WTC11 (cell line): Measurements from ENCODE around the gene SRRM2. TPM values are rescaled to one million over a fixed set of nuclear protein-coding genes. Genes with fewer than 3 reads are reported as not detected.

ENCODE experiments used
- ATAC-seq: fragments of 200-7000 bp; cut with Tn5 transposase; 2 replicates; pipeline ENCODE4 v1.10.0; 2021; ENCODE audit warnings: mild to moderate bottlenecking, moderate library complexity
- CTCF ChIA-PET: fragments of 300-600 bp; sonication (Branson Sonifier 250); formaldehyde crosslinking; loops from one replicate; lab custom pipeline; 2021; ENCODE audit warnings: antibody characterized with exemption; lab: Charles Lee
- POLR2A ChIA-PET: fragments of 350-600 bp; sonication (Branson Sonifier 250); formaldehyde crosslinking; loops from one replicate; lab custom pipeline; 2021; ENCODE audit warnings: antibody characterized with exemption; lab: Charles Lee
- DNase-seq: peaks from one replicate; pipeline ENCODE4 v3.0.0; 2021; ENCODE audit warnings: low spot score
- H3K27ac Mint-ChIP-seq: 2 replicates; pipeline ENCODE4 v1.8.0; 2021; ENCODE audit warnings: mixed read lengths
- H3K27me3 Mint-ChIP-seq: 2 replicates; pipeline ENCODE4 v1.8.0; 2021; ENCODE audit warnings: low read depth, mild to moderate bottlenecking, moderate library complexity, mixed read lengths
- H3K36me3 Mint-ChIP-seq: 2 replicates; pipeline ENCODE4 v1.8.0; 2021; ENCODE audit warnings: mixed read lengths
- H3K4me1 Mint-ChIP-seq: 2 replicates; pipeline ENCODE4 v1.8.0; 2022; ENCODE audit warnings: mixed read lengths
- H3K4me3 Mint-ChIP-seq: 2 replicates; pipeline ENCODE4 v1.8.0; 2021; ENCODE audit warnings: mild to moderate bottlenecking, moderate library complexity, mixed read lengths
- H3K9me3 Mint-ChIP-seq: 2 replicates; pipeline ENCODE4 v1.8.0; 2021; ENCODE audit warnings: mixed read lengths
- ATF1 ChIP-seq: sonication (generic); formaldehyde crosslinking; IDR thresholded peaks from 2 replicates; pipeline ENCODE4 v1.8.1; 2023; ENCODE audit warnings: mild to moderate bottlenecking, moderate library complexity, missing genetic modification reagents
- CBFB ChIP-seq: sonication (generic); formaldehyde crosslinking; IDR thresholded peaks from 2 replicates; pipeline ENCODE4 v1.8.1; 2022; ENCODE audit warnings: mild to moderate bottlenecking, low read depth, missing genetic modification reagents
- CREM ChIP-seq: sonication (generic); formaldehyde crosslinking; IDR thresholded peaks from 2 replicates; pipeline ENCODE4 v1.8.1; 2022; ENCODE audit warnings: mild to moderate bottlenecking, missing genetic modification reagents, moderate library complexity
- FOXJ3 ChIP-seq: sonication (generic); formaldehyde crosslinking; IDR thresholded peaks from 2 replicates; pipeline ENCODE4 v1.9.0; 2021; ENCODE audit warnings: missing genetic modification reagents, mild to moderate bottlenecking, borderline replicate concordance
- GABPB1 ChIP-seq: sonication (generic); formaldehyde crosslinking; IDR thresholded peaks from 2 replicates; pipeline ENCODE4 v1.8.1; 2023; ENCODE audit warnings: mild to moderate bottlenecking, missing genetic modification reagents
- KAT7 ChIP-seq: sonication (generic); formaldehyde crosslinking; IDR thresholded peaks from 2 replicates; pipeline ENCODE4 v1.8.1; 2023; ENCODE audit warnings: missing genetic modification reagents, mild to moderate bottlenecking, borderline replicate concordance
- MAX ChIP-seq: sonication (generic); formaldehyde crosslinking; IDR thresholded peaks from 2 replicates; pipeline ENCODE4 v1.8.0; 2022; ENCODE audit warnings: mild to moderate bottlenecking, missing genetic modification reagents
- MLX ChIP-seq: sonication (generic); formaldehyde crosslinking; IDR thresholded peaks from 2 replicates; pipeline ENCODE4 v1.8.1; 2023; ENCODE audit warnings: mild to moderate bottlenecking, missing genetic modification reagents, moderate library complexity
- ZNF121 ChIP-seq: sonication (generic); formaldehyde crosslinking; IDR thresholded peaks from 2 replicates; pipeline ENCODE4 v1.8.0; 2023; ENCODE audit warnings: missing genetic modification reagents
- ZNF232 ChIP-seq: sonication (generic); formaldehyde crosslinking; IDR thresholded peaks from 2 replicates; pipeline ENCODE4 v1.8.0; 2022; ENCODE audit warnings: mild to moderate bottlenecking, missing genetic modification reagents
- ZNF396 ChIP-seq: fragments of 250-450 bp; sonication (Bioruptor Pico); IDR thresholded peaks from 2 replicates; pipeline ENCODE4 v1.8.0; 2021; ENCODE audit warnings: mild to moderate bottlenecking, moderate library complexity, borderline replicate concordance
- ZNF425 ChIP-seq: fragments of 250-450 bp; sonication (Bioruptor Pico); conservative IDR thresholded peaks from 2 replicates; pipeline ENCODE4 v1.9.0; 2021; ENCODE audit warnings: mild to moderate bottlenecking
- ZNF512 ChIP-seq: sonication (generic); formaldehyde crosslinking; IDR thresholded peaks from 2 replicates; pipeline ENCODE4 v1.8.1; 2022; ENCODE audit warnings: missing genetic modification reagents, borderline replicate concordance
- ZNF532 ChIP-seq: fragments of 250-450 bp; sonication (Bioruptor Pico); IDR thresholded peaks from 2 replicates; pipeline ENCODE4 v1.9.0; 2021; ENCODE audit warnings: mild to moderate bottlenecking, borderline replicate concordance
- total RNA-seq: library from RNA; stranded (reverse); gene quantifications from 3 replicates; pipeline ENCODE4 v1.2.3, GENCODE V29; 2021
- TF ChIP-seq, protein P1 (sequence below): sonication (generic); formaldehyde crosslinking; IDR thresholded peaks from 2 replicates; pipeline ENCODE4 v1.8.0; 2023; ENCODE audit warnings: missing genetic modification reagents
- TF ChIP-seq, protein P2 (sequence below): sonication (generic); formaldehyde crosslinking; IDR thresholded peaks from 2 replicates; pipeline ENCODE4 v1.8.1; 2023; ENCODE audit warnings: mild to moderate bottlenecking, missing genetic modification reagents

SRRM2 gene
- total RNA-seq, 1 experiment from 2014 or later, result 823 TPM

- CTCF ChIA-PET, result no interaction called here
These were observed 44.8 kb upstream of the SRRM2 start for GRCh38 chr16:2707368-2708289.

More at GRCh38 chr16:2707368-2708289, 44.8 kb upstream of the SRRM2 start:
- DNase-seq (no peak), ATAC-seq (no peak)
- POLR2A ChIA-PET, result interaction anchor here (1.2 kb wide), 1 partner anchor 15 kb away, joined by 4 read pairs; no protein-coding TSS in a partner anchor
- Mint-ChIP-seq H3K4me1 (no peaks in the 10 kb centered on the region), H3K27me3 (no peaks in the 10 kb centered on the region), H3K9me3 (no peaks in the 10 kb centered on the region), H3K27ac (no peak overlapping the region), H3K4me3 (no peak overlapping the region), H3K36me3 (peaks cover 10% of the 10 kb centered on the region)
- TF ChIP-seq KAT7 (CRISPR knock-in tag) (no peak), MLX (no peak), MAX (CRISPR knock-in tag) (no peak), CREM (CRISPR knock-in tag) (no peak), ZNF121 (CRISPR knock-in tag) (no peak), ZNF425 (CRISPR knock-in tag) (no peak), FOXJ3 (CRISPR knock-in tag) (no peak), ZNF232 (CRISPR knock-in tag) (no peak), GABPB1 (CRISPR knock-in tag) (no peak), CBFB (no peak), ATF1 (no peak), ZNF512 (no peak), ZNF532 (CRISPR knock-in tag) (no peak), ZNF396 (no peak)
- TF ChIP-seq, protein P1, sequence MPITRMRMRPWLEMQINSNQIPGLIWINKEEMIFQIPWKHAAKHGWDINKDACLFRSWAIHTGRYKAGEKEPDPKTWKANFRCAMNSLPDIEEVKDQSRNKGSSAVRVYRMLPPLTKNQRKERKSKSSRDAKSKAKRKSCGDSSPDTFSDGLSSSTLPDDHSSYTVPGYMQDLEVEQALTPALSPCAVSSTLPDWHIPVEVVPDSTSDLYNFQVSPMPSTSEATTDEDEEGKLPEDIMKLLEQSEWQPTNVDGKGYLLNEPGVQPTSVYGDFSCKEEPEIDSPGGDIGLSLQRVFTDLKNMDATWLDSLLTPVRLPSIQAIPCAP (CRISPR knock-in tag), result no peak
- TF ChIP-seq, protein P2, sequence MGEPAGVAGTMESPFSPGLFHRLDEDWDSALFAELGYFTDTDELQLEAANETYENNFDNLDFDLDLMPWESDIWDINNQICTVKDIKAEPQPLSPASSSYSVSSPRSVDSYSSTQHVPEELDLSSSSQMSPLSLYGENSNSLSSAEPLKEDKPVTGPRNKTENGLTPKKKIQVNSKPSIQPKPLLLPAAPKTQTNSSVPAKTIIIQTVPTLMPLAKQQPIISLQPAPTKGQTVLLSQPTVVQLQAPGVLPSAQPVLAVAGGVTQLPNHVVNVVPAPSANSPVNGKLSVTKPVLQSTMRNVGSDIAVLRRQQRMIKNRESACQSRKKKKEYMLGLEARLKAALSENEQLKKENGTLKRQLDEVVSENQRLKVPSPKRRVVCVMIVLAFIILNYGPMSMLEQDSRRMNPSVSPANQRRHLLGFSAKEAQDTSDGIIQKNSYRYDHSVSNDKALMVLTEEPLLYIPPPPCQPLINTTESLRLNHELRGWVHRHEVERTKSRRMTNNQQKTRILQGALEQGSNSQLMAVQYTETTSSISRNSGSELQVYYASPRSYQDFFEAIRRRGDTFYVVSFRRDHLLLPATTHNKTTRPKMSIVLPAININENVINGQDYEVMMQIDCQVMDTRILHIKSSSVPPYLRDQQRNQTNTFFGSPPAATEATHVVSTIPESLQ (CRISPR knock-in tag), result no peak
- TF ChIP-seq, all 79 proteins: peak for 0
